ENCODE results near the gene PRDM8.

GRCh38 chr4:80188801-80189458 lies 8.4 kb upstream of the PRDM8 start:
- TF ChIP-seq POLR2A (IDR thresholded peaks at IDR 0.05) = no peak
- no peak for TF ChIP-seq CTCF (IDR thresholded peaks at IDR 0.05)
- TF ChIP-seq POLR2AphosphoS5 (IDR thresholded peaks at IDR 0.05; ENCODE audit: insufficient read depth in 1 of 2, low read depth in 1 of 2) = no peak
